ENCODE data around the gene PDE4C. TPM values are rescaled to one million over a fixed set of nuclear protein-coding genes. Genes with fewer than 3 reads are reported as not detected.

Gene PDE4C
- total and polyA plus RNA-seq, 9 of the 15 experiments (the other 6 are each of a cell fraction or from before 2014, with no cell fraction given): 0.04 to 0.91 (median 0.20) TPM; not detected in 1

DNA sequence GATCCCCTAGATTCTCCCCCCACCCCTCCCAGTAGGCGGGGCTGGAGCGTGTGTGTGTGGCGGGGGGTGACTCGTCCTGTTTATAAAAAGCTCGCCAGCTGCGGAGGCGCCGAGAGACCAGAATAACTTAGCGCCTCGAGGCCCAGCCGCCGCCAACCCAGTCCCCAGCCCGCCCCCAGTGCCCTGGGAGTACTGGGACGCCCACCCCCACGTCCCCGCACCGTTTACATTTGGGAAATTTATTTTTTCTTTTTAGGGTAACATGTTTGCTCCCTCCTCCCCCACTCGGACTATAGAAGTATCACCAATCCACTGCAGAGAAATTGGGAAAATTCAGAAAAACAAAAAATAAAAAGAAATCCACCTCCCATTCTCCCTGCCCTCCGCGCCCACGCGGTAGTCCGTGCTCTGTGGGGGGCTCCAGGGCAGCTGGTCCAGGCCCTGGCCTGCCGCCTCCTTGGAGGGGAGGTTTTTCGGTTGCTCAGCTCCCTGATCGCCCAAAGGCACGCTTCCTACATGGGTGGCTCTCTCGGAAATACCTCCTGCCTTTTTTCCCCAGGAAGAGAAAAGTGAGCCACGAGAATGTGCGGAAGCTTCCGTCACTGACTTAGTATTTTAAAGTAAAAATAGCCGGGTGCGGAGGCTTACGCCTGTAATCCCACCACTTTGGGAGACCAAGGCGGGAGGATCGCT is 20.9 kb downstream of the PDE4C start:
- Histone ChIP-seq H3K27me3 (ENCODE audit: control insufficient read depth in 2 of 2, insufficient read depth in 2 of 2, low read length in 2 of 2) (no peaks in the 10 kb centered on the region), H4K20me1 (replicated peaks; ENCODE audit: control insufficient read depth, insufficient read depth, low read length) (no peaks in the 10 kb centered on the region; the same call in 1 of the 2 replicates), H3K4me3 (peak overlapping the region; percentile 68), H3K9me1 (ENCODE audit: control insufficient read depth, insufficient read depth, low read length) (no peaks in the 10 kb centered on the region), H3K9ac (ENCODE audit: insufficient read depth in 1 of 2, low read depth in 2 of 2, low read length in 2 of 2) (peak overlapping the region; percentile 86 to 95), H3K27ac (ENCODE audit: extremely low read depth, low read depth, low read length) (peak overlapping the region; percentile 86), H3K4me2 (ENCODE audit: insufficient read depth, low read length) (peak overlapping the region; percentile 82), H2AFZ (ENCODE audit: low read depth, low read length) (peak overlapping the region; percentile 90), H3K79me2 (ENCODE audit: control insufficient read depth, insufficient read depth, low read length) (peaks cover 25% of the 10 kb centered on the region), H3K4me1 (replicated peaks in 1 of 2; ENCODE audit: control insufficient read depth in 2 of 2, insufficient read depth in 2 of 2, low read length in 2 of 2) (peaks cover 14 to 45% of the 10 kb centered on the region in 2 experiments; a peak in 4 of 5 replicates), H3K36me3 (ENCODE audit: control insufficient read depth, insufficient read depth, low read length) (peaks cover 16% of the 10 kb centered on the region; the same call in 1 of the 3 replicates), H3K9me3 (replicated peaks; ENCODE audit: control insufficient read depth, insufficient read depth, low read depth, low read length) (no peaks in the 10 kb centered on the region)
- no TSS peak for BruUV-seq (replicated peaks)
- peak; percentile 56 for ATAC-seq
- intact Hi-C loops (cut with micrococcal nuclease) (loop anchor here (5.0 kb wide), 1 partner anchor 122 kb away; no protein-coding TSS in a partner anchor), in situ Hi-C loops (cut with MboI) (loop anchor here (5.0 kb wide), 1 partner anchor 47 kb away; no protein-coding TSS in a partner anchor)
- WGBS (ENCODE audit: insufficient coverage, low coverage, missing lambda C conversion rate): 30% methylated on average over 32 of the region's 36 CpGs
- CTCF ChIA-PET (ENCODE audit: low intra/inter-chr PET ratio): interaction anchor here (0.5 to 1.1 kb wide), 2 partner anchors 69 to 118 kb away, joined by 3 to 4 read pairs; partner anchors contain the start of gene LSM4
- POLR2A ChIA-PET: interaction anchor here (0.6 to 3.5 kb wide), 14 partner anchors 9 to 371 kb away, joined by 3 to 28 read pairs (median 4); partner anchors contain the start of genes GDF15, IQCN, JUND and MPV17L2
- FAIRE-seq: no peak
- DNase-seq (ENCODE audit: extremely low read depth in 1 of 4, low spot score in 3 of 4): peak; percentile 65 to 87 (median 70)
- TF ChIP-seq CREM (IDR thresholded peaks at IDR 0.05; ENCODE audit: low read depth): peak; percentile 62; the same call in 1 of the 2 replicates
- no peak for TF ChIP-seq ZNF263 (CRISPR knock-in tag; IDR thresholded peaks at IDR 0.05; ENCODE audit: borderline replicate concordance)
- no peak for TF ChIP-seq EP300 (IDR thresholded peaks at IDR 0.05; ENCODE audit: low read length)
- no peak for TF ChIP-seq ADNP (tag; IDR thresholded peaks at IDR 0.05)
- TF ChIP-seq POLR2AphosphoS5 (IDR thresholded peaks at IDR 0.05; ENCODE audit: control insufficient read depth, insufficient read depth, low read depth, low read length): peak; percentile 37; the same call in 1 of the 2 replicates
- peak in 1 of 3 experiments; percentile 3 for TF ChIP-seq YY1 (IDR thresholded peaks at IDR 0.05; ENCODE audit: borderline replicate concordance in 1 of 3, control insufficient read depth in 1 of 3, extremely low read depth in 1 of 3, insufficient read depth in 3 of 3, insufficient read length in 1 of 3, insufficient replicate concordance in 2 of 3, low read depth in 1 of 3, low read length in 2 of 3)
- TF ChIP-seq, protein P1, sequence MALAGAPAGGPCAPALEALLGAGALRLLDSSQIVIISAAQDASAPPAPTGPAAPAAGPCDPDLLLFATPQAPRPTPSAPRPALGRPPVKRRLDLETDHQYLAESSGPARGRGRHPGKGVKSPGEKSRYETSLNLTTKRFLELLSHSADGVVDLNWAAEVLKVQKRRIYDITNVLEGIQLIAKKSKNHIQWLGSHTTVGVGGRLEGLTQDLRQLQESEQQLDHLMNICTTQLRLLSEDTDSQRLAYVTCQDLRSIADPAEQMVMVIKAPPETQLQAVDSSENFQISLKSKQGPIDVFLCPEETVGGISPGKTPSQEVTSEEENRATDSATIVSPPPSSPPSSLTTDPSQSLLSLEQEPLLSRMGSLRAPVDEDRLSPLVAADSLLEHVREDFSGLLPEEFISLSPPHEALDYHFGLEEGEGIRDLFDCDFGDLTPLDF (CRISPR knock-in tag; IDR thresholded peaks at IDR 0.05): no peak
- TF ChIP-seq ZNF551 (CRISPR knock-in tag; IDR thresholded peaks at IDR 0.05): no peak
- TF ChIP-seq POLR2A (conservative IDR thresholded peaks at IDR 0.05): 0 out of 2 replicates have a peak, but pooled peaks have one; percentile 49
- 0 out of 2 replicates have a peak, but pooled peaks have one; percentile 11 for TF ChIP-seq SMARCC2 (IDR thresholded peaks at IDR 0.05; ENCODE audit: low read depth)
- no peak for TF ChIP-seq SUPT5H (IDR thresholded peaks at IDR 0.05)
- TF ChIP-seq TSC22D4 (tag; IDR thresholded peaks at IDR 0.05): no peak
- no peak for TF ChIP-seq TCF3 (CRISPR knock-in tag; IDR thresholded peaks at IDR 0.05)
- no peak for TF ChIP-seq ZNF717 (CRISPR knock-in tag; IDR thresholded peaks at IDR 0.05)
- TF ChIP-seq SMAD3 (CRISPR knock-in tag; conservative IDR thresholded peaks at IDR 0.05): no peak
- no peak for TF ChIP-seq ZNF197 (CRISPR knock-in tag; IDR thresholded peaks at IDR 0.05; ENCODE audit: low read depth)
- no peak for TF ChIP-seq PURB (CRISPR knock-in tag; IDR thresholded peaks at IDR 0.05; ENCODE audit: low read depth)
- TF ChIP-seq, protein P2, sequence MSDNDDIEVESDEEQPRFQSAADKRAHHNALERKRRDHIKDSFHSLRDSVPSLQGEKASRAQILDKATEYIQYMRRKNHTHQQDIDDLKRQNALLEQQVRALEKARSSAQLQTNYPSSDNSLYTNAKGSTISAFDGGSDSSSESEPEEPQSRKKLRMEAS (CRISPR knock-in tag; IDR thresholded peaks at IDR 0.05): peak; percentile 47; the same call in 1 of the 2 replicates
- TF ChIP-seq RBFOX2 (IDR thresholded peaks at IDR 0.05; ENCODE audit: low read depth, low read length): peak; percentile 75
- peak; percentile 31 for TF ChIP-seq CCNT2 (IDR thresholded peaks at IDR 0.05; ENCODE audit: borderline replicate concordance, extremely low read depth, insufficient read length, low read depth, low read length)
- no peak for TF ChIP-seq JUN (IDR thresholded peaks at IDR 0.05; ENCODE audit: borderline replicate concordance, low read depth, low read length)
- TF ChIP-seq JUN (CRISPR knock-in tag; IDR thresholded peaks at IDR 0.05; ENCODE audit: borderline replicate concordance): no peak
